ES-I3 (cell line): ENCODE results near the gene LRRFIP1.
A peak's percentile ranks its signal among the peaks of the same experiment; 100 is the strongest.
"Not testable (repeated sequence)": the region's sequence is repeated elsewhere in the genome, so short reads cannot be mapped to it uniquely, and the experiment has no call there.

Experiments
- H3K36me3 ChIP-seq: 2 replicates; pipeline ENCODE4 v1.6.1; 2013; ENCODE audit warnings: mild to moderate bottlenecking, low read length, control low read depth, moderate library complexity; ENCODE audit not compliant: insufficient read depth
- H3K4me1 ChIP-seq: 2 replicates; pipeline ENCODE4 v1.6.1; 2013; ENCODE audit warnings: mild to moderate bottlenecking, control low read depth, low read length; ENCODE audit not compliant: insufficient read depth
- H3K9ac ChIP-seq: 2 replicates; pipeline ENCODE4 v1.6.1; 2013; ENCODE audit warnings: low read depth, mild to moderate bottlenecking, low read length, moderate library complexity
- H3K9me3 ChIP-seq: 2 replicates; pipeline ENCODE4 v1.6.1; 2013; ENCODE audit warnings: mild to moderate bottlenecking, low read length, moderate library complexity; ENCODE audit not compliant: control insufficient read depth, insufficient read depth

The LRRFIP1 gene

DNA sequence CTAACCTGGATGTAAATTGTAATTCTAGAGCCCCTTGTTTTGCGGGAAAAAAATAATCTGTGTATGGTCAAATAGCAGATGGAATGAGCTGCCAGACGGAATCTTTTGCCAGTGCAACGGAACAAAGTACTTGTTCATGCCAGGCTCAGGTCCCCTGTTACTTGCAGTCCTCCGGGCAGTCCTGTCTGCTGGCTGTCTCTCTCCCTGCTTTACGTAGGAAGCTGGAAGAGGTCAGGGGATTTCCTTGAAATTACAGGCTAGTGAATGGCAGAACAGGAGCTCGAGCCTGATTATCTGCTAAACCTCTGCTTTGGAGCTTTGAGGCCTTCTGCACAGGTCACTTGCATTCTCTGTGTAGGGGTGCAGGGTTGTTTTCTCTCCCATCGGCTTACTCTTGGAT lies 54.8 kb downstream of the LRRFIP1 start:
- Histone ChIP-seq H3K9me3 (peaks cover 3% of the 10 kb centered on the region; the same call in 1 of the 2 replicates), H3K9ac (no peak overlapping the region), H3K36me3 (peaks cover 11% of the 10 kb centered on the region; the same call in 1 of the 2 replicates), H3K4me1 (no peaks in the 10 kb centered on the region)

DNA sequence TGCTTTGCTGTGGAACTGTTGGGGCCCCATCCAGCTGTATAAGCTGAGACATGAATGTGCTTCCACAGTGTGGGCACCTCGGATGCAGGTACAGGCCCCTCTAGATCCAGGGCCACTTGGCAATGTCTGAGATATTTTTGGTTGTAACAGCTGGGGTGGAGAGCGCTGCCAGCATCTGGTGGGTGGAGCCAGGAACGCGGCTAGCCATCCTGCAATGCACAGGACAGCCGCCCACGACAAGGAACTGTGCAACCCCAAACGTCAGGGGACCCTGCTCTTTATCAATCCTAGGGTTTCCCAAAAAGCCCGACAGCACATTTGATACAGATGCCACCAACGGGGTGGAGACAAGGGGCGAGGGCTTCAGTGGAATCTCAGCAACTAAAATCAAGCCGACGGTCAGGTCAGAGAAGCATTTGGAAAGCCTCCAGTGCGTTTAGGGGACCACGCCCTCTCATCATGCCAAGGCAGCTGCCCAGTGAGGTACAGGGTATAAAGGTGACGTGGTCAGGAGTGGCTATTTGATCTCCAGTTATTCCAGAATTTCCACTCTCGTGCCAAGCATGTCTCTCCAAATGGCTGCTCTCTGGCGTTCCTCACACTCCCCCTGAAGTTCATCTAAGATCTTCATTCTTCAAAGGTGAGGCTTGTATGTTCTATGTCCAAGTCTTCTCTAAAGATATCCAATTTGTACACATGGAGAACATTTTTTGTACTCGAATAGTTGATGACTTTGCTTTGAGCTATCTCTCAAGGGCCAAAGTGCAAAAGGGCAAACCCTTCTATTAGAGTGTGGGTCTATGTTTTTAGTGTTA lies 55.7 kb downstream of the LRRFIP1 start:
- Histone ChIP-seq H3K4me1 (no peaks in the 10 kb centered on the region), H3K9ac (no peak overlapping the region), H3K9me3 (peaks cover 3% of the 10 kb centered on the region; the same call in 1 of the 2 replicates), H3K36me3 (peaks cover 13% of the 10 kb centered on the region; the same call in 1 of the 2 replicates)

DNA sequence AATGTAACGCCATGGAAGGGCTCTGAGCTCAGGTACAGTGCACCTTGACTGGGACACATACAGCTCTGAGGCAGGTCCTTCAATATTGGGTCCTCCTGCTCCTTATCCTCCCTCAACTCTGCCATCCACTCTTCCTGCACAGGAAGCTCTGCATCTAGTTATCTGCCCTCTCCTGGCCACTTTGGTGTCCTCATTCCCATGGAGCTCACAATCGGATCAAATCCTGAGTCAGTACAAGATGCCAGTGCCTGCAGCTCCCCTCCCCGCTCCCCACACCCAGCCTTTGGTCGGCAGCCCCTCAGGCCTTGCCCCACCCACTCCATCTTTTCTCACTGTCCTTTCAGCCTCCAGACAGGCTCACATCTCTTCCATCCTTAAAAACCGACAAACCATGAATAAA lies 58.0 kb downstream of the LRRFIP1 start:
- Histone ChIP-seq H3K4me1 (no peaks in the 10 kb centered on the region), H3K9ac (no peak overlapping the region), H3K9me3 (peaks cover 3% of the 10 kb centered on the region; the same call in 1 of the 2 replicates), H3K36me3 (peaks cover 10% of the 10 kb centered on the region; the same call in 1 of the 2 replicates)

DNA sequence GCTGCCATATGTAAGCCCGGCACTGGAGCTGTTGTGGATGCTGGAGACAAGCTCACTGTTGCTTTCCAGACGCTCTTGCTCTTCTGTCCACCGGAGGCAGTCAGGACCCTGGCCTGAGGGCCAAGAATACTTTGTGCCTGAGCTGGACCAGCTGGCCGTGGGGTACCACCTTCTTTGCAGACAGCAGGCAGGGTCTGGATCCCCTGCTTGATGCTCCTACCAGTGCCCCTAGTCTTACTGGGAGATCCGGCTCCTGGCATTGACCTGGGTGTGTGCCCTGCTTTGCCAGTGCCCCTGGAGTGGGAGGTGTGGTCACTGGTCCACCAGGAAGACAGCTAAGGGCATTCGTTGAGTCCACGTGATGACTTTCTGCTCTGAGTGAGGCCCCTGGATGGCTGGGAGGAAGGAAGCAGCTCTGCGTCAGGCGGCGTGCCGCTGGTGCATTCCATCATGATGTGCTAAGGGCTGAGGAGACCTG lies 59.3 kb downstream of the LRRFIP1 start:
- H3K9ac ChIP-seq: no peak overlapping the region
- H3K4me1 ChIP-seq: no peaks in the 10 kb centered on the region

DNA sequence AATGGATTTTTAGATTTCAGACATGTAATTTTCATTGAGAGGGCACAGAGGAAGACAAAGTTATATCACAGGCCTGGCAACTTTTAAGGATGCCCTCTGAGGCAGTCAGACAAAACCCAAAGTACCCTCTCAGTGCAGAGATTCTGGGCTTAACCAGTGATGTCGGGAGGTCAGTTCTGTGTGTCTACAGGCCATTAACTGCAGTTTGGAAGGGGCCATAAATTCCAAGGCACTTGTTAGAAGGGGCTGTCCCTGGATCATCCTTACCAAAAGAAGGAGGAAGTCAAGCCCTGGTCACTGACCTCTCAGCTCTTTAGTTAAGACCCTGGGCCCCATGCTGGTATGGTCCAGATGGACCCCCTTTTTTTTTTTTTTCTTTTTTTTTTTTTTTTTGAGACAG lies 60.7 kb downstream of the LRRFIP1 start:
- H3K9me3 ChIP-seq: peaks cover 3% of the 10 kb centered on the region; the same call in 1 of the 2 replicates
- H3K9ac ChIP-seq: no peak overlapping the region
- peaks cover under 1% of the 10 kb centered on the region; the same call in 1 of the 2 replicates for H3K4me1 ChIP-seq
- peaks cover 9% of the 10 kb centered on the region; the same call in 1 of the 2 replicates for H3K36me3 ChIP-seq

More for the DNA sequence above, 59.3 kb downstream of the LRRFIP1 start:
- Histone ChIP-seq H3K9me3 (peaks cover 3% of the 10 kb centered on the region; the same call in 1 of the 2 replicates), H3K36me3 (peaks cover 10% of the 10 kb centered on the region; the same call in 1 of the 2 replicates)

DNA sequence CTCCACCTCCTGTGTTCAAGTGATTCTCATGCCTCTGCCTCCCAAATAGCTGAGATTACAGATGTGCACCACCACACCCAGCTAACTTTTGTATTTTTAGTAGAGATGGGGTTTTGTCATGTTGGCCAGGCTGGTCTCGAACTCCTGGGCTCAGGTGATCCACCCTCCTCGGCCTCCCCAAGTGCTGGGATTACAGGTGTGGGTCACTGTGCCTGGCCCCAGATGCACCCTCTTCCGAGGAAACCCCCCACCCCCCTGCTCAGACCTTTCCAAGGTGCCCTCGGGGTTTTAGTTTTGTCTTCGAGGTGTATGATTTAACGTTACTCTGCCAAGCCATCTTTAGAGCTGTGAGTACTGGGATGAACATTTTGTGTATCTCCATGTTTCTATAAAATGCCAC lies 61.2 kb downstream of the LRRFIP1 start:
- not testable (repeated sequence) for H3K9me3 ChIP-seq, H3K9ac ChIP-seq, H3K4me1 ChIP-seq, H3K36me3 ChIP-seq

DNA sequence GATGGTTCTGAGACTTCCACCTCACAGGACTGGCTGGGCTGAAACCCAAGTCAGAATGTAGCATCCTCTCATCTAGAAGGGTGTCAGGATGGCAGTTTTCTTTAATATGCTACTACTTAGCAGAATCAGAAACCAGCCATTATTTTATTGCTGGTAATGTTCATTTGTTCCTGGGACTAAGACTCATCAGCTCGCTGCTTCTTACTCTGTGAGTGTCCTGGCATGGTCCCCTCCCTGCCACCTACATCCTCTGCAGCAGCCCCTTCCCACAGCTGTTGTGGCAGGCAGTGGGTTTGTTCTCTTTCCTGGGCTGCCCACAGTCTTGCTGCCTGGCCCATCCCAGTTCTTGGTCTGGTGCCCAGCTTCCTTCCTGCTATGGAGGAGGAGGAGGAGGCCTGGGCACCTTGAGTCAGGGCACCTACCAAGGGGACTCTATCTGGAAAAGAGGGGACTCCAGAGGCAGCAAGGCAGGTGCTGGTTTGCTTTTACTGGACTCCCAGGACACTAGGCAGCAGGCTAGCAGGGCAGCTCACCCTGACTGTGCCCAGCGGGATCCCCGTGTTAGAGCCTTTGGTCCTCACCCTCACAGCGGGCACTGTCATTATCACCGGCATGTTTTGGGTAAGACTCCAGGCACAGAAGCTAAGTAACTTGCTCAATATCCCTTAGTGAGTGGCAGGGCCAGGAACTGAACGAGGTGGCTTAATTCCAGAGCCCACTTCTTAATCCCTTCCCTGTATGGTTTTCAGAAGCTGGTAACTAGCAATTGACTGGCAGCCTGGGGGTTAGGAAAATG lies 62.1 kb downstream of the LRRFIP1 start:
- H3K9ac ChIP-seq: no peak overlapping the region
- H3K9me3 ChIP-seq: peaks cover 3% of the 10 kb centered on the region; the same call in 1 of the 2 replicates
- H3K4me1 ChIP-seq: peaks cover 13% of the 10 kb centered on the region; the same call in 1 of the 2 replicates
- H3K36me3 ChIP-seq: peaks cover 4% of the 10 kb centered on the region; the same call in 1 of the 2 replicates

DNA sequence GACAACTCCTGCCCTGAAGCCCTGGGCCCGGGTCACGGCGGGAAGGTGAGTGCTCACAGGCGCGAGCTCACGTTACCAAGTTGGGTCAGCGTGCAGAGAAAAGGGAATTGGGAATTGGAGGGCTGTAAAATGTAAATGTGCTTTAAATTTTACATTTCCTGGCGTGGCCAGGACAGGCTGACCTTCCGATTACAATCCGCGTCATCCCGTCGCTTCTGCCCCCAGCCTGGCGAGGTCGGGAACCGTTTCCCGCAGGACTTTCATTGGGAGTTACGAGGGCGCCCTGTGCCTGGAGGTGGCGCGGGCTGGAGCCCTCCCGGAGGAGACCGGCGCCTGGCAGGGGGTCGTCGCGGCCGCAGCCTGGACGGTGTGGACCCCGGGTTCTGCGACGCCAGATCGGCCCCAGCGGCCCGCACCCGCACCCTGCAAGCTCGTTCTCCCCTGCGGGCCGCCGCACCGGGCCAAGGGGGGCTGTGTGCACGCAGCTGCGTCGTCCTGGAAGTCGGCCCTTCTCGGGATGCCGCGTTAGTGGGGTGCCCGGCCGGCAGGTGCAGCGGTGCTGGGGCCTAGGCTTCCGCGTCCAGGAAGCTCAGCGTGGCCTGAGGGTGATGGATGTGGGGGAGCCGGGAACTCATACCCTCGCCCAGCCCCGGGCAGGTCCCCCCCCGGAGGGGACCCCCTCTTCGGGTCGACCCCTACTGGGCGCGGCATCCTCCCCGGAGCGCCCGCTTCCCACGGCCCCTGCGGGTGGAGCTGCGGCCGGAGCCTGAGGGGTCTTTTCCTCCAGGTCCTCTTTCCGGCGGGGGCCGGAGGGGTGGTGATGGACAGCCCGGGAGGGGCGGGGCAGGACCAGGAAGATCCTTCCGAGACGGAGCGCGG lies 63.9 kb downstream of the LRRFIP1 start:
- 0 out of 2 replicates have a peak, but pooled peaks cover under 1% of the 10 kb centered on the region for H3K9me3 ChIP-seq
- peaks cover 25% of the 10 kb centered on the region for H3K4me1 ChIP-seq
- peak overlapping the region; percentile 54 for H3K9ac ChIP-seq
- peaks cover 4% of the 10 kb centered on the region; the same call in 1 of the 2 replicates for H3K36me3 ChIP-seq

DNA sequence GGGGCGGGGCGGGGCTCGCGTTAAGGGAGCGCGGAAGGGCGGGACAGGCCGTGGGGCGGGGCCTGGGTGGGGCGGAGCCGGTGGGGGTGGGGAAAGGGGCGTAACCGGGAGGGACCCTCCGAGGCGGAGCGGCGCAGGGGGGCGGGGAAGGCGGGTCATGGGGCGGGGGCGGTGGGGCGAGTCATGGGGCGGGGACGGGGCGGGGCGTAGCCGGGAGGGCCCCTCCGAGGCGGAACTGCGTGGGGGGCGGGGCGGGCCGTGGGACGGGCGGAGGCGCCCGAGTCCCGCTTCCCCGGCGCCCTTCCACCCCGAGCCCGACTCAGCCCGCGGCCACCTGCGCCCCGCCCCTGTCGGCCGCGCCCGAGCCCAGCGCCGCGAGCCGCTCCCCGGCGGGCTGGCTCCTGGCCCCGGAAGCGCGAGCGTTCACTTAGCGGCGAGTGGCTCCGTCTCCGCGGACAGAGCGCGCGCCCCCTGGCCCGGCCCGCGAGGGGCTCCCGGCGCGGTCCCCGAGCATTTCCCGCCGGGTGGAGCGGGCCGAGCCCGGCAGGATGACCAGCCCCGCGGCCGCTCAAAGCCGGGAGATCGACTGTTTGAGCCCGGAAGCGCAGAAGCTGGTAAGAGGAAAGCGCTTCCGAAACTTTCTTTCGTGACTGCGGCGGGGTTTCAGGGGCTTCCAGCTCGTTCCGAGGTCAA lies 64.7 kb downstream of the LRRFIP1 start:
- H3K4me1 ChIP-seq: peaks cover 28% of the 10 kb centered on the region
- peak overlapping the region; percentile 71 for H3K9ac ChIP-seq
- 0 out of 2 replicates have a peak, but pooled peaks cover 2% of the 10 kb centered on the region for H3K36me3 ChIP-seq
- no peaks in the 10 kb centered on the region for H3K9me3 ChIP-seq

DNA sequence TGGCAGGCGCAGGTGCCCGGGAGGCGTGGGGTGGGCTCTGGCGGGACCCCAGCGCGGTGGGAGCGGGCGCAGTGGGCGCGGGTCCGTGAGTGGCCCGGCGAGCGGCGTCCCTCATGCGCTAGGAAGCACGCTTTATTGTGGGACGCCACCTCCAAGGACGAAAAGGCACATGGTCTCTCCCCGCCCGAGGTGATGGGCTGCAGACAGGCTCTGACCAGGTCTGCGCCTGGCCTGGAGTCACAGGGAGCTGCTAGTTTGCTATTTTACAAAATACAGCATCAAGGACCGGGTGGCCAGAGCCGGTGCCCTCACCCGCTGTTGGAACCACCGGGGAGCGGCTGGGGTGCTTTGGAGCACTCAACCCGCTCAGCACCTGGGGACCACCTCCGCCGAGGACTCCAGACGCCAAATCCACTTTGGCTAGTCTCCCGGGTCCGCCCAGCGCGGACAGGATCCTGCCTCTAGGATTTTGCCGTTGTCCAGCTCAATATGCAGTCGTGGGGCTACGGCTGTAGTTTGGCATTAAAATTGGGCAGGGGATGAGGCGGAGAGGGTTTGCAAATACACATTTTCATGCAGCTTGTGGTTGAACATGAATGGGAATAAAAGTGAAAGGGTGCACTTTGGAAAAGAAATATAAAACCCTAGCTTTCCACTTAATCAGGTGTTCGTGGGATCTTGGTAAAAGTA lies 65.4 kb downstream of the LRRFIP1 start:
- Histone ChIP-seq H3K36me3 (no peaks in the 10 kb centered on the region), H3K9ac (peak overlapping the region; percentile 71), H3K9me3 (no peaks in the 10 kb centered on the region), H3K4me1 (peaks cover 33% of the 10 kb centered on the region)

DNA sequence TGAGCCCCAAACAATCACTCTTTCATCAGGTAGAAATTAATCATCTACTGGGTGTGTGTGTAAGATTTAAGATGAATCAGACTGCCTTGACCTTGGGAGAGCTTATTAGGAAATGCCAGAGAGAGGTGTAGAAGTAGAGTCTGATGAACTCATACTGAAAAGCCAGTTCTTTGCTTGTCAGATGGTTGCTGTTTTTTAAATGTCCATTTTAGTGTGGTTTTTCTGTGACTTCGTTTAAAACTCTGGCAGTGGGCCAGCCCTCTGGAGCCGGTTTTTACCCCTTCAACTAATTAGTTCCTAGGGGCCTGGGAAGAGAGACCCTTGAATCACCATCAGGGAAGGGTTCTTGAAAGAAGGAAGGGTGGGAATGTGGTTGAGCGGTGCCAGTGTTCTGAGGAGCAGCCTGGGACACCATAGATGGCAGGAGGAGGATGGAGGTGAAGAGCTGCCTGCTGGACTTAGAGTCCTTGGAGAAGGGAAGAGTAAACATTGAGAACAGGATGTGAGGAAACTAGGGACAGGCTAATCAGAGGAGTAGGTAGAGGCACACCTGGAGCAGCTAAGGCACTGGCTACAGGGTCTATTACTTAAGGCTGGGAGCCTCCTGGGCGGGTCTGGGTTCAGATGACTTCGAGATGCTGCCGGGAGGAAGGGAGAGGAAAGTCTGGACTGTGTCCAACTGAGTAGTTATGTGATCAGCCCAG lies 66.1 kb downstream of the LRRFIP1 start:
- H3K9me3 ChIP-seq: no peaks in the 10 kb centered on the region
- peaks cover 38% of the 10 kb centered on the region for H3K4me1 ChIP-seq
- peak overlapping the region; percentile 71; the same call in 1 of the 2 replicates for H3K9ac ChIP-seq
- H3K36me3 ChIP-seq: no peaks in the 10 kb centered on the region

DNA sequence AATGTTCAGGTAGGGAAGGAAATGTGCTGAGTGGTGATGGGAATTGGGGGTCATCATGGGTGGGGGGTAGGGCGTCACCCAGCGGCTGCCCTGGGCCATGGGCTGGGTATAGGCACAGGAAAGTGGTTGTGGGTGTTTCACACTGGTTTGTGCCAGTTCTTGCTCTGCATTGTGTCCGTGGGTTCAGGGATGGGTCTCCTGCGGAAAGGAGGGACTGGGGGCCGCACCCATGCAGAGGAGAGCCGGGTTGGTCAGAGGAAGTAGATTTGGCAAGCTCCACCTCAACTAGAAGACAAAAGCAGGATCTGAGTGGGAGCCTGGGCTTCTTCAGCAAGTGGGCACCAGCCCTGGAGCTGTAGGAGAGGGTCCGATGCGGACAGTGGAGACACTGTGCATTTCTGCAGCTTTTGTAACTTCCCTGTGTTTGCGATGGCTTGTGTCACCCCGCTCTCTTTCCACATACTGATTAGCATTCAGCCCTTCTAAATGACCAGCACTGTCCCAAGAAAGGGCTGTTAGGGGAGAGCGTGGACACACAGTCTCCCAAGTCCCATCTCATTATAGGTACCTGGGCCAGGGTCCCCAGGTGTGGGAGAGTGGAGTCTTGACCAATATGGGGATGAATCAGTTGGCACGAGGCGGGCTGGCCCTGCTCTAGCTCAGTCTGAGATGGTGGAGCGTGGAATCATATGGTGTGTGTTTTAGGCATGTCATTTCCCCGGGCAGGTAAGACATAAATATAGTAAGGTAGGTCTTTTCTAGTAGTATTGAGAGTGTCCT lies 67.2 kb downstream of the LRRFIP1 start:
- no peaks in the 10 kb centered on the region for H3K36me3 ChIP-seq
- H3K4me1 ChIP-seq: peaks cover 38% of the 10 kb centered on the region
- H3K9me3 ChIP-seq: no peaks in the 10 kb centered on the region
- H3K9ac ChIP-seq: no peak overlapping the region
